CD4-positive, alpha-beta T cell (primary cell): ENCODE measurements around the gene MET. TPM values are rescaled to one million over a fixed set of nuclear protein-coding genes. Genes with fewer than 3 reads are reported as not detected.

Experiments
- ATAC-seq: fragments of 200-7000 bp; cut with Tn5 transposase; one replicate; pipeline ENCODE4 v1.10.0; 2022; ENCODE audit warnings: mild to moderate bottlenecking; ENCODE audit not compliant: poor library complexity
- CTCF ChIA-PET: fragments of 350-600 bp; sonication (Branson Sonifier 250); formaldehyde crosslinking; loops from one replicate; lab custom pipeline; 2021; ENCODE audit warnings: antibody characterized with exemption, inconsistent platforms; lab: Charles Lee
- POLR2A ChIA-PET: fragments of 350-600 bp; sonication (Branson Sonifier 250); formaldehyde crosslinking; loops from one replicate; lab custom pipeline; 2021; ENCODE audit warnings: antibody characterized with exemption, inconsistent platforms; lab: Charles Lee
- DNase-seq, 14 experiments: peaks; one replicate each; pipeline ENCODE4 v3.0.0-alpha.2; 2013 to 2020; ENCODE audit warnings: mixed read lengths in 2 of 14
- H3K27ac ChIP-seq, 2 donors: one replicate each; pipeline versions ENCODE4 v1.5.1 to v1.7.0; 2013; ENCODE audit warnings: low read length in 2 of 2, low read depth in 1 of 2, mild to moderate bottlenecking in 1 of 2
- H3K27me3 ChIP-seq, 2 experiments: 1 replicate in 1 of 2; 2 replicates in 1 of 2; pipeline versions ENCODE4 v1.6.1 to v1.7.0; 2013; ENCODE audit warnings: low read length in 2 of 2, control low read depth in 1 of 2, mild to moderate bottlenecking in 1 of 2, moderate library complexity in 1 of 2; ENCODE audit not compliant: insufficient read depth in 2 of 2, control insufficient read depth in 1 of 2
- H3K36me3 ChIP-seq: one replicate; pipeline ENCODE4 v1.6.1; 2013; ENCODE audit warnings: low read length, control low read depth; ENCODE audit not compliant: insufficient read depth
- H3K4me1 ChIP-seq: one replicate; pipeline ENCODE4 v1.6.1; 2013; ENCODE audit warnings: low read length, control low read depth; ENCODE audit not compliant: insufficient read depth
- H3K4me3 ChIP-seq: one replicate; pipeline ENCODE4 v1.5.1; 2013; ENCODE audit warnings: mild to moderate bottlenecking, low read length, moderate library complexity
- H3K9me3 ChIP-seq, 2 experiments: 1 replicate in 1 of 2; 2 replicates in 1 of 2; pipeline versions ENCODE4 v1.6.1 to v1.7.0; 2013; ENCODE audit warnings: low read length in 2 of 2, mild to moderate bottlenecking in 2 of 2, control low read depth in 1 of 2, moderate library complexity in 1 of 2; ENCODE audit not compliant: control insufficient read depth in 1 of 2, insufficient read depth in 1 of 2
- H3K27ac Mint-ChIP-seq: one replicate; pipeline ENCODE4 v1.8.0; 2020; ENCODE audit warnings: mixed read lengths
- H3K27me3 Mint-ChIP-seq: one replicate; pipeline ENCODE4 v1.8.0; 2021; ENCODE audit warnings: mixed read lengths
- H3K36me3 Mint-ChIP-seq: one replicate; pipeline ENCODE4 v1.8.0; 2021; ENCODE audit warnings: low read depth, mixed read lengths
- H3K4me1 Mint-ChIP-seq: one replicate; pipeline ENCODE4 v1.8.0; 2021; ENCODE audit warnings: low read depth, mixed read lengths
- H3K4me3 Mint-ChIP-seq: one replicate; pipeline ENCODE4 v1.8.0; 2020; ENCODE audit warnings: mild to moderate bottlenecking, mixed read lengths
- H3K9me3 Mint-ChIP-seq: one replicate; pipeline ENCODE4 v1.8.0; 2020; ENCODE audit warnings: mixed read lengths
- CTCF ChIP-seq: fragments of 200-600 bp; IDR thresholded peaks from one replicate; pipeline ENCODE4 v1.8.0; 2022; ENCODE audit warnings: antibody characterized with exemption, mild to moderate bottlenecking
- intact Hi-C, 2 experiments: fragments of 100-400 bp; cut with DNase I in 1 of 2; cut with micrococcal nuclease in 1 of 2; formaldehyde crosslinking; loops; one replicate each; pipeline versions ENCODE4 v1.15.1 to v1.9.0; 2023 to 2025; cut with DNase I, micrococcal nuclease
- total RNA-seq, 174 experiments: library from RNA in 2 of 174; stranded (reverse) in 2 of 174; gene quantifications; one replicate each; pipeline ENCODE4 v1.2.3 and lab custom pipeline; 2021 to 2026

MET gene
- total RNA-seq, 2 experiments from 2014 or later, result 0.14 TPM; not detected in 1

GRCh38 chr7:116727432-116728009 lies 55.5 kb downstream of the MET start:
- no peak overlapping the region for H3K27ac Mint-ChIP-seq
- no peaks in the 10 kb centered on the region for H3K27me3 ChIP-seq
- DNase-seq, result no peak
- H3K4me1 Mint-ChIP-seq, result no peaks in the 10 kb centered on the region
- no peak overlapping the region for H3K4me3 Mint-ChIP-seq
- no peak for ATAC-seq
- H3K4me1 ChIP-seq, result no peaks in the 10 kb centered on the region
- POLR2A ChIA-PET, result no interaction called here
- H3K27ac ChIP-seq, result no peak overlapping the region
- H3K36me3 ChIP-seq, result no peaks in the 10 kb centered on the region
- no peaks in the 10 kb centered on the region for H3K36me3 Mint-ChIP-seq
- intact Hi-C loops, result no loop called here
- H3K27me3 Mint-ChIP-seq, result peaks cover 29% of the 10 kb centered on the region
- no peak for TF ChIP-seq CTCF
- CTCF ChIA-PET, result interaction anchor here (1.0 kb wide), 1 partner anchor 11 kb away, joined by 3 read pairs; no protein-coding TSS in a partner anchor
- no peaks in the 10 kb centered on the region for H3K9me3 Mint-ChIP-seq
- H3K9me3 ChIP-seq, result no peaks in the 10 kb centered on the region
- H3K4me3 ChIP-seq, result no peak overlapping the region

- CTCF ChIA-PET, result interaction anchor here (1.0 kb wide), 1 partner anchor 12 kb away, joined by 3 read pairs; no protein-coding TSS in a partner anchor
- H3K27ac ChIP-seq, result no peak overlapping the region
- H3K36me3 ChIP-seq, result no peaks in the 10 kb centered on the region
- H3K9me3 ChIP-seq, result no peaks in the 10 kb centered on the region
- no peaks in the 10 kb centered on the region for H3K9me3 Mint-ChIP-seq
- H3K4me1 ChIP-seq, result no peaks in the 10 kb centered on the region
- POLR2A ChIA-PET, result no interaction called here
- no peak for TF ChIP-seq CTCF
- ATAC-seq (no peak), DNase-seq (no peak)
- no peak overlapping the region for H3K4me3 Mint-ChIP-seq
- no peaks in the 10 kb centered on the region for H3K27me3 ChIP-seq
- no peaks in the 10 kb centered on the region for H3K36me3 Mint-ChIP-seq
- H3K4me1 Mint-ChIP-seq, result no peaks in the 10 kb centered on the region
- no peak overlapping the region for H3K27ac Mint-ChIP-seq
- peaks cover 29% of the 10 kb centered on the region for H3K27me3 Mint-ChIP-seq
- H3K4me3 ChIP-seq, result no peak overlapping the region
- intact Hi-C loops, result no loop called here
Observed at GRCh38 chr7:116728413-116728812, 56.4 kb downstream of the MET start.

- no peak overlapping the region for H3K27ac ChIP-seq
- H3K4me3 Mint-ChIP-seq, result no peak overlapping the region
Observed at GRCh38 chr7:116730097-116731022, 58.4 kb downstream of the MET start.

More at GRCh38 chr7:116730097-116731022, 58.4 kb downstream of the MET start:
- intact Hi-C loops, result no loop called here
- no peak for ATAC-seq
- ChIA-PET POLR2A (no interaction called here), CTCF (no interaction called here)
- no peak for TF ChIP-seq CTCF
- no peaks in the 10 kb centered on the region for H3K9me3 Mint-ChIP-seq
- H3K27ac Mint-ChIP-seq, result no peak overlapping the region
- no peaks in the 10 kb centered on the region for H3K27me3 ChIP-seq
- no peaks in the 10 kb centered on the region for H3K36me3 Mint-ChIP-seq
- H3K36me3 ChIP-seq, result no peaks in the 10 kb centered on the region
- no peaks in the 10 kb centered on the region for H3K4me1 Mint-ChIP-seq
- no peak for DNase-seq
- H3K4me1 ChIP-seq, result no peaks in the 10 kb centered on the region
- H3K4me3 ChIP-seq, result no peak overlapping the region
- H3K27me3 Mint-ChIP-seq, result peaks cover 29% of the 10 kb centered on the region
- H3K9me3 ChIP-seq, result no peaks in the 10 kb centered on the region
